GM19438 (cell line): ENCODE measurements around the gene TRPV6.

Experiments used
- ATAC-seq: cut with Tn5 transposase; IDR thresholded peaks from one replicate; pipeline ENCODE4 v1.9.1; 2021; ENCODE audit warnings: low read depth; ENCODE audit not compliant: unreplicated experiment

Gene TRPV6

DNA sequence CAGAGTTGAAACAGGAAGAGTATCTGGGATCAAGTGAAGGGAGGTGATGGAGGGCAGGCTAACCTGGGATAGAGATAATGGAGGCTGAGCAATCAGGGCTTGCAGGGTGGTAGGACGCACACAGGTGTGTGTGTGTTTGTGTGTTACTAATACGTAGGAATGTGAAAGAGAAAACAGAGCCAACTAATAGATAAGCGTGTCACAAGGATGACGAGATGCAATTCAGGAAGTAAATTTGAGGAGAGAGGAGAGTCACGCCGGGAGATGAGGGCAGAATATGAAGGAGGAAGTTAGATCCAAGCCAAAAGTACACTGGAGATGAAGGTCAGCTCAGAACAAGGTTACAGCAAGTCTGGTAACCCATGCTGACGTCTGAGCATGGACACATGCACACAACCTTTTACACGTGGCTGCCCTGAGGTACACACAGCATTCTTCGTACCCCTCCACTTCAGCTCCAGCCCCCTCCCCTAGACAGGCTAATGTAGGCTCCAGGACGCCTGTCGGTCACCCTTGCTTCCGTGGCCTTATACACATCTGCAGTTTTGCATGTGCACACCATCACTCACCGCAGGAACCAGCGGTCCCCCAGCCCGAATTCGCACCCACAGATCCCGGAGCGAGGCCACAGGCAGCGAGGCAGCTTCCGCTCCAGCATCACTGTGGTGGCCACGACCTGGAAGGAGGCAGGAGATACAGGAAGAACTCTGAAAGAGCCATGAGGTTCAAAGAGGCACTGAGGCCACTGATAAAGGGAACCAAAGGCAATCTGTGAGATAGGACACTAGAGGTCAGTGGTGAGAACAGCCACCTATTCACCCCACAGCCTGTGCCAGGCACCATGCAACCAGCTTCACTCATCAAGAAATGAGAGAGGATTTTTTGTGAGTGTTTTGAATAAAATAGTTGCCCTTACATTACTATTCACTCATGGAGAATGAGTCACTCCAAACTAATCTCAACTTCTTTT is 23.7 kb upstream of the TRPV6 start:
- no peak for ATAC-seq

DNA sequence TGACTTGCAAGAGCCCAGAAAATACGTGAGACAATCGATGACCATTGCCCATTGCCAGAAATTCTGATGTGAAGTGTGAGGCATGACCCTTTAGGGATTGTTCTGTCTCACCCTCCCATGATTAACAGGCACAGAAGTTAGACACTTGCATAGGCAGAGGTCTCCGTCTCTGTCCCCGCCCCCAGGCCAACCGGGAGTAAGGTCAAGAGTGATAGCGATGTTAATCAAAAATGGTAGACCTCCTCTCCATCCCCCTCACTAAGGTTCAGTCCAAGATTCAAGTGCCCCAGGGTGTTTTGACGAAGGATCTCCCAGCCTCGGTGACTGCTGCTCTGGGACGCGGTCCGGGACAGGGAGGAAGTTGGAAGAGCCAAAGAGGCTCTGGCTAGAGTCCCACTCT is 22.7 kb upstream of the TRPV6 start:
- ATAC-seq = no peak

DNA sequence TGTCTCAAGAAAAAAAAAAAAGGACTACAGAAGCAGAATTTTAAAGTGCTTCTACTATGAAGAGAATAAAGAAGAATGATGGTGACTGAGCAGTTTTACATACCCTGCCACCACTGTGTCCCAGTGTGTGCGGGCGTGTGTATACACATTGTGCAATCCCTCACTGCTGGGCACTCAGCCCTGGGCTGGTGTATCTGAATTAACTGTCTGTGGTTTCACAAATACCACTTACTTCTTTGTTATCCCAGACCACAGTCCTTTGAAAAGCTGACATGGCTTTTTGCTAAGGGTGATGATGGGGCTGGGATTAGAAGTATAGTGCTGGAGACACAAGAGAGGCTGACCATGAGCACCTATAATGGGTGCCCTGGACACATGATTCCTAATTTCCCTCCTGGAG is 21.1 kb upstream of the TRPV6 start:
- no peak for ATAC-seq

DNA sequence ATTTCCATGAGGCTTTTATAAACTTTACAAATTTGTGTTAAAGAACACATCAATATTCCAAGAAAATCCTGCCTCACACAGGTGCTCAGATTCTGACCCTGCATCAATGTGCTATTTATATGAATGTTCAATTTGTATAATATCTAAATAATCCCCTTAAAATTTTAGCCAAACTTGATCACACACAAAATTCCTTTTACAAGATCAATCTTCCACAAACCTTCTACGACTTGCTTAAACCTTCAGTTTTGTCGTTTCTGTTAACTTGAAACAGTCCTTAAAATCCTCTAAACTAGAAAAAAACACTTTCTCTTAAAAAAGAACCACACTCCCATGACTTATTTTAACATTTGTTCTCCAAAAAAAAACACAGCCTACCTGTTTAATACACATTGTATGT is 20.2 kb upstream of the TRPV6 start:
- no peak for ATAC-seq

DNA sequence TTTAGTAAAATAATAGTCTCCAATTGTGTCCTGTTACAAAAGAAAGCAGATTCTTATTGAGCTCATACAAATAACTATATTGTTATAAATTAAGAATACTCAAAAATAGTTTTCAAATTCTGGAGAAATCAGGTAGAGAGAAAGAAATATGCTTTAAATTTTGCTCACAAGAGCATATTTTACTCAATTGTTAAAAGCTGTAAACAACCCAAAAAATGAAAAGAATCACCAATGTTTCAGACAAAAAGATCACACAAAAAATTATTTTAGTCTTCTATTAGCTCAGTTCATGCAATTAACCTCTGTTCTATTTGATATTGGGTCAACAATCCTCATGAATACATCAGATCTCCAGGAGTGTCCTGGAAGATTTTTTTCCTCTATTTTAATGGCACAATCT is 18.6 kb upstream of the TRPV6 start:
- no peak for ATAC-seq

DNA sequence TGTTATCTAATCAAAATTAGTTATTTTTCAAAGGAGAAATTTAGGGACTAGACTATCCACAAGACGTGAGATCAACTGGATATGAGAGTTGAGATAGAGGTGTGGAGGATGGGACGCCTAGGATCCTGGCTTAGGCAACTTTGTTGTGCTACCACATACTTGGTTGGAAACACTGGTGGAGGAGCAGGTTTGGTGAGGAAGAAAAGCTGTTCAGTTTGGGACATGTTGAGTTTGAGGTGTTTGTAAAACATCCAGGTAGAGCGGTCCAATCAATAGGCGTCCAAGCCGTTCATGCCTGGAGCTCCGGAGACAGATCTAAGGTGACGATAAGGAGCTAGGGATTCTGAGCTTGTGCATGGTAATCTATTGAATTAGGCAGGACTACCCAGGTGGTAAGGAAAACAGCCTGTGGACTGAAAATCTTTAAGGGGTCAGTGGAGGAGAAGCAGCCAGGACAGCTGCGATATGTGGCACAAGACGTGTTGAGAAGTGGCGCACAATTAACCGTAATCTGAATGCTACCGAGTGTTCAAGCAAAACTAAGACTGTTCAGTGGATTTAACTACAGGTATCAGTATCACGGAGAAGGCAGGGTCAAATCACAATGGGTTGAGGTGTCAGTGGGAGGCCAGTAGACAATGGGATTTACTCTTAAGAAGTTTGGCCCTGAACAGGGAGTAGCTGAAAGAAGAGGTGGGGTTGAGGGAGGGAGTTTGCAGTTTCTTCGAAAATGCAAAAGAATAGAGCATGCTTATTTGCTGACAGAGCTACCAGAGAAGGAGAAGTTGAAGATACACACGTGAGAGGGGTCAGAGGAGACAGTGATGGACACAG is 16.1 kb upstream of the TRPV6 start:
- no peak for ATAC-seq

DNA sequence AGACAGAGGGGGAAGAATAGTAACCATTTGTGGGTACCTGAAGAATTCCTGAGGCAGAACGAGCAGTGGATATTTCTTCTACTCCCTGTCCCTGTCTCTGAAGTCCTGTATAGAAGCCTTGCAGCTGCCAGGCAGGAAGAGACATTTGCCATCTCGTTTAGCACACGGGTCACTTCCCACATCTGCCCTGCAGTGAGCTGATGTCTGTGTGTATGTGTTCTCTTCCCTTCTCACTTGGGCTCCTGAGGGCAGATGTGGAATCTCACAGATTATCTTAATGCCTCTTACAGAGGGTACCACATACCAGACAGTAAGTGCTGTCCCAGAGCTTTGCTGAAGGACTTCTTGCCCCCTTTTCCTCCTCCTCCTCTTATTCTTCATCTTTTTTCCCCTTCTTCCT is 14.1 kb upstream of the TRPV6 start:
- ATAC-seq = no peak

DNA sequence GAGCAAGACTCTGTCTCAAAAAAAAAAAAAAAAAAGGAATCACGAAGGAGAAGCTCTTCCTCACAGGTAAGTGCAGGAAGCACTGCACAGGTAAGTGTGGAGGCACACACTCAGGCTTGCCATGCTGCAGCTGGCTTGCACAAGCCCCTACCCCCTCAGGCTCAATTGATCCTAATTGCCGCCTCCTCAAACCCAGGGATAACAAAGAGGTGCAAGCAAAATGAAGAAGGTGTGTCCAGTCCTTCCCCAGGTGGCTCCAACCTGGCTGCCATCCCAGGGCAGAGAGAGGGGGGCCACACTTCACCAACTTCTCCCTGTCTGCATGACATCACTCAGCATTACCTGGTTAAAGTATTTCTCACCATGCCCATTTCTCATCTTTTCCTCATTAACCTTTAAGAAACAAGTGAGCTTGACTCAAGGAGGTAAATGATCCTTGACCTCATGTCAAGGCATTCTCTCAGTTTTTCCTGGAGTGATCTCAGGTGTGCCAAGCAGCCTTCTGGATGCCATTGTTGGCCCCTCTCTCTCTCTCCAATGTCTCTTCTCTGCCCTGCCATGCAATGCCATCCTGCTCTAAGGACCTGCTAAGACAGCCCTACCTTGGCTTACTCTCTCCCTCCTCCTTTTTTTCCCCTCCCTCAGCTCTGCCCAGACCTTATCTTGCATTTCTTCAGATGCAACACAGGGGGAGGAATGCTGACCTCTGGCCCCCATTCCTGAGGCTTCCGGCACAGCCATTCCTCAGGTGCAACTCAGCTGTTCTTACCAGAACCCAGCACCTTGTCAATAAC is 13.0 kb upstream of the TRPV6 start:
- no peak for ATAC-seq

DNA sequence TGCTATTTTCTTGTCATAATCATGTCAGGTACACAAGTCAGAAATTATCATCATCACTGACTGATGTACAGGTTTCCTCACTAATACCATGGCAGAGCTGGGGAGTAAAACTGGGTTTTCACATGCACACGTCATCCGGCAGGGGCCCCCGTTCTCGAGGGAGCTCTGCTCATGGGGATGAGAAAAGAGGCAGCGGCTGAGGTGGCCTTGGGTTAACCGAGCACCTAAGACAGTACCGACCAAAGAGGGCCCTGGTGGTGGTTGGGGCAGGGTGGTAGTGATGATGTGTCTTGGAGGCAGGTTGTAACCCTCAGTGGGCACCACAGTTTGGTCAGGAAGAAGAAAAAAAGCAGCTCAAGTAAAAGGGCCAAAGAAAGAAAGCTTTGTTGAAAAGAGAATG is 12.1 kb upstream of the TRPV6 start:
- no peak for ATAC-seq

DNA sequence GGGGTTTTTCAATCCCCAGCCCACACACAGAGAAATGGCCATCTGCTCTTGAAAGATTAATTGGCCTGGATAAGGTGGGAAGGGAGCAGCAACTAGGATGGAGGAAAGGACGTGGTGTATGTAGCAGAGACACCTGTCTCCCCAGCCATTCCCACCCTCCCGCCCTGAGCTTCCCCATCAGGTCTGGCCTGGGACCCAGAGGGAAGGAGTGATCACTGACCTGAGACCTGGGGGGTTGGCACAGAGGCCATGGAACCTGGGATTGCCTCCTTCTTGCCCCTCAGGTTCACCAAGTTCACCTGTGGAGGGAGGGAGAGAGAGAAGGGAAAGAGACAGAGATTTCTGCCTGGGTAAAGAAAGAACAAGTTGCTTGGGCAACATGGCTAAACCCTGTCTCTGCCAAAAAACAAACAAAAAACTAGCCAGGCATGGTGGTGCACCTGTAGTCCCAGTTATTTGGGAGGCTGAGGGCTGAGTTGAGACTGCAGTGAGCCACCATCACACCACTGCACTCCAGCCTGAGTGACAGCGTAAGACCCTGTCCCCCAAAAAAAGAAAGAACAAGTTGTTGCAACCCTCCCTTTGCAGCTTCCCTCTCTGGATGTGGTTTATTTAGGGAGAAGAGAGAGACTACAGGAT is 11.3 kb upstream of the TRPV6 start:
- no peak for ATAC-seq

DNA sequence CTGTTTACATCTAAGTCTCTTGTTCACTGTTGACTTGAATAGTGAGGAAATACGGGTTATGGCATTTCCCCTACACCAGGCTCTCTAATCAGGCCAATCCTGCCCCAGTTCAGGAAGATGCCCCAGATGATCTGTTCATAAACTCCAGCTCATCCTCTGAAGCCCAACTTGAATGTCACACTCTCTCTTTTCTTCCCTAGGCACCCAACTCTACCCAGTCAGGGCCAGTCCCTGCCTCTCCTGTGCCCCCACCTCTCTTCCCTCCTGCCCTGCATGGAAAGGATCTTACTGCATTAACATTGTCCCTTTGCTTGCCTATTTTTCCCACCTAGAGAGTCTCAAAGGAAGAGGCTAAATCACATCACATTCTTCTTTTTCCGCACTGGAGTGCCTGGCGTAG is 10.6 kb upstream of the TRPV6 start:
- ATAC-seq = no peak

DNA sequence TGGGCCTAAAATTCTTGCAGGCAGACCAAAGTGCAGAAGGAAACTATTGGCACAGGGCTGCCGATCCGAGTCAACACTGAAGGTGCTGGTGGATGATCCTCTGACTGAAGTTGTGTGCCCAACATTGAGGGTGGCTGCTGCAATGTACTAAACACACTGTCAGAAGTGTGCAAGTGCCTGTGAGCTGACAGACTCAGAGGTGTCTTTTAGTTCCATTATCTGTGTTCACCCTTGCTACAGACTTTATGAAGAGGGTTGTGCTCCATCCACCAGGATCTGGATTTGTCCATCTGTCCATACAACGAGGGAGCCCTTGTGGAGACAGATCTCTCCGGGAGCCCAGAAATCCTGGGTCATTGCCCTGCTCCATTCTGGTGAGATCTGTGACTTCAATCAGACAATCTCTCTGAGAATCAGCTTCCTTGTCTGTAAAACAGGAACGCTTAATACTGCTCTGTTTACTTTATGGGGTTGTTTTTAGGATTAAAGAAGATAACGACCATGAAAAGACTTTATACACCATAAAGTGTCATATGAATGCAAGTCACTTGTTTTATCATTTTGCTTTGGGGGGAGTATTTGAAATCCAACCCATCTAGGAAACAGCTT is 9.5 kb upstream of the TRPV6 start:
- ATAC-seq = no peak

DNA sequence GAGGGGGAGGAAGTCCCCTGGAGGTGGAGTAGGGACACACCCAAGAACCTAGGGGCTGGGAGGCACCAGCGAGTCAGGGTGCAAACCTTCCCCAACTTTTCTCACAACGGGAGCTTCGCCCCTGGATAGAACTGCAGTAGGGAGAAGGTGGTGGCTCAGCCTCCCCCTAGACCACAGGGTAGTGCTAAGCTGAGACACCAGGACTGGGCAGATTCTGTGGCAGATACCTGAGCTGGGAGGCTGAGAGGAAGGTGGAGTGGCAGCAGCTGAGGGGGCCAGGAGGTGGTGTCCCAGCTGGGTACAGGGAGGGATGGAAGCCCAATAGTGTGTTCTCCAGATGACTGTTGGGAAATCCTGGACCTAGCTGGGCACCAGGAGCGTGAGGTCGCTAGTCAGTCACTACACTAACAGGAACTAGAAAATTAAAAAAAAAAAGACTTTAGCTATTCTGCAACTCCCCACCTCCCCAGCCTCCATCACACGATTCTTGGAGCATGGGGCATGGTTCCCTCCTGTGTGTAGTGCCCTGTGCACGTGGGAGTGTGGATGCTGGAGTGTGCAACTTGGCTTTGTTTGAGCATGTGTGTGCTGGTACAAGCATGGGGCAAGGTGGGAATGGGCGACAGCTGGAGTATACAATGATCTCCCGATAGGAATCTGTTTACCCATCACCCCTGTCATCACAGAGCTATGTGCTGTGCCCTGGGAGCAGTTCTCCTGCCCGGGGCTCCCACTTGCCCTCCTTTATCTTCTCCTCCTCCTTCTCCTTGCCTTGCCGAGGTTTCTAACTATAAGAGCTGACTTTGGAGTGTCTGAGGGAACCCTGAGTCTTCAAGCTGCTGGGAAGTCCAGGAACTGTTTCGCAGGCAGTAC is 8.8 kb upstream of the TRPV6 start:
- no peak for ATAC-seq

DNA sequence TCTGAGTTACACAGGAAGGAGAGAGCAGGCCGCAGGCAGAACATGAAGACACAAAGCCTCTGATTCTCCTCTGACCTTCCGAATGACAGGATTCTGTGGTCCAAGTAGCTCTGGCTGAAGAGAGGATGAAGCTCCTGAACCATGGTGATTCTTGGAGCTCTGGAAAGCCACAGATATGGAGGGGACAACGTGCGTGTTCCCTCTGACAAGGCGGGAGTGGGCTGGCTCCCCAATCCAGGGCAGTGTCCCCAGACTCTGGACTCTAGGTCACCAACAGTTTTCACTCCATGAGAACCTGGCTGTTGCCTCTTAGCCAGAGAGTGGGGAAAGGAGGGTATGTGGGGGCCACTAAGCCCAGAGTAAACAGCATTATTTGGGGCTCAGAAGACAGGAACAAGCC is 7.4 kb upstream of the TRPV6 start:
- no peak for ATAC-seq

DNA sequence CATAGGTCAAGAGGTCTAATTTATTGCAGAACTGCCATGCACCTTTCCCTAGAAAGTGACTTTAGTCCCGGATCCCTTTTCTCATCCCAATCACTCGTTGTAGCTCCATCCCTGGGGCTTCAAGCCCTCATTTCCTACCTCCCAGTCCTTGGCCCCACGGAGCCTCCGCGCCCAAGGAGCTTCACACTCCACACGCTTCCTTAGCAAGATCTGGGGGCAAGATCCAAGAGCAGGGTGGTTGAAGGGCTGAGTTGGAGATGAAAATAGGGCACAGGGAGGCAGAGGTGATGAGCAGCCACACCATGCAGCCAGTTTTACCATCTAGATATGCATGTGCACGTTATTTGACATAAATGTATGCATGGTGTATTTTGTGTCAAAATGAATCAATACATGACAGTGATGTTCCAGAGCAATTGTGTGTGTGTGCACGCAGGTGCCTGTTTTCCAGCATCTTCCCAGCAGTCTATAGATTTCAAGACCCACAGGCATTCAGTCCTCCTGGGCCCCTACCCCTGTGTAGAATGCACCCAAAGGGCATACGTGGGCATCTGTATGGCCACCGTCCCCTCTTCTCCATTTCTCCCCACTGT is 6.0 kb upstream of the TRPV6 start:
- ATAC-seq = no peak

DNA sequence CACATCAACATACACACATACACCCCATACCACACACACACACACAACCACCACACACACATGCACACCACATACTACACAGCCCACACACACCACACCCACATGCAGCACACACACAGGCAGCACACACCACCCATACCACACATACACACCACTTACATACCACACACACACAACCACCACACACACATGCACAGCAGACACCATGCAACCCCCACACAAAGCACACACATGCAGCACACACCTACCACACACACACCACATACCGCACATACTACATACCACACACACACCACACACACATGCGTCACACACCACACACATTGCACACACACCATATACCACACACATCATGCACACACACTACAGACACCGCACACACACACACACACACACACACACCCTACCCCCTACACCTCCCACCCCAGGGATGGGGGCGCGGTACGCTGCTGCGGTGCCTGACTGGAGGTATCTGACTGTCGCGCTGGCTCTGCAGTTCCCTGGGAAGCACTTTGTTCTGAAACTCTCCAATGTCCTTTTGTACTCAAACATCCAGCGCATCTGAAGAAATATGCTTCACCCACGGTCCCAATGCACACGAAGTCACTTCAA is 5.4 kb upstream of the TRPV6 start:
- no peak for ATAC-seq

DNA sequence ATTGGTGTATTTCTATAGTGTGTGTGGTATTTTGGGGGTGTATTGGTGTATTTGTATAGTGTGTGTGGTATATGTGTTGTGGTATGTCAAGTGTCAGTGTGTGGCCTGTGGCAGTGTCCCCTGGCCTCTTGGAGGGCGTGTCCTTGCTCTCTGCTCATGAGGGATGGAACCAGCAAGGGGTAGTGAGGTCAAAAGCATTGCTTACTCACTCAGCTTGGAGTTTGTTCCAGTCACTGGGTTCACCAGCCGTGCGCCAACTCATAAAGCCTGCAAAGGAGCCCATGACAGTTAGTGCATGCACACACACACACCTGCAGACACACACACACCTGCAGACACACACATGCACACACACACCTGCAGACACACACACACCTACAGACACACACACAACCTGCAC is 4.3 kb upstream of the TRPV6 start:
- no peak for ATAC-seq

DNA sequence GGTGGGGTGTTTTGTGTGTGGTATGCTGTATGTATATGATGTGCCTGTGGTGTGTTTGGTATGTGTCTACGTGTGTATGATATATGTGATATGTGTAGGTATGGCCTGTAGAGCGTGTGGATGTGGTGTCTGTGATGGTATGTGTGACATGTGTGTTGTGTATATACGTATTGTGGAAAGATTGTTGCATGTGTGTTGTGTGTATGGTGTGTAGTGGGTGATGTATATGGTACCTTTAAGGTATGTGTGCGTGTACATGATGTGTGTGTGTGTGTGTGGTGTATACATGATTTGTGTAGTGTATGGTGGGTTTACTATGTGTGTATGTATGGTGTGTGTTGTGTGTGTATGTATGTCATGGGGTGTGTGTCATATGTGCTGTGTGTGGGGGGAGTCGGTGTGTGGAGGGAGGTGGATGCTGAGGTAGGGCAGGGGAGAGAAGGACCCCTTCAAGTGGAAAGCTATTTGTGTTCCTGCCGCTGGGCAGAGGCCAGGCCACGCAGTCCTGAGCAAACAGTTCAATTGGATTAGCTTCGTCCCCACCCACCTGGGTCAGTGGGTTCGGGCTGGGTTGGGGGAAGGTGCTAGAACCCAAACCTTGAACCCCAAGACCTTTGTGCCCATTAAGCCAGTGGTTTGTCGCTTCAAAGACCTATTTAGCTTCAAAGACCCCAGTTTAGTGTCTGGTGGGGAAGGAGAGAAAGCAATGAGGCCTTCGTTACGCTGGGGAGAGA is 1.9 kb upstream of the TRPV6 start:
- ATAC-seq = no peak
